Measurements from ENCODE around the gene DOCK3.
"Not testable (repeated sequence)": the region's sequence is repeated elsewhere in the genome, so short reads cannot be mapped to it uniquely, and the experiment has no call there.

DOCK3 gene

DNA sequence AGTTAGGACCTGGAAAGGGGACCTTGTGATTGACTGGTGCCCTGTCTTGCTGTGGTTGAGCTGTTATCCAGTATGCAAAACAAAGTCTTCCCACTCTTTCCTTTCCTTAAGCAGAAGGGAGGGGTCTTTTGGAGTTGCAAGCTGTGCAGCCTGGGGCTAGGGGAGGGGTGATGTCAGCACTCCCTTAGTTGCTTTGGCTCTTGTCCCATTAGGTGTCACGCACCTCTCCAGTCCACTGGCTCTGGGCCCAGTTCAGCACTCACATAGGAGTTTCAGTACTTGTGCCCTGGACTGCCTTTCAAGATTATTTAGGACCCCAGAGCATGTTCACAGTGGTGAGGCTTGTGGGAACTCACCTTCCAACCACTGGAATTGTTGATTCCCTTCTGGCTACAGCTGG is 238.5 kb downstream of the DOCK3 start:
- DNase-seq, result no peak

DNA sequence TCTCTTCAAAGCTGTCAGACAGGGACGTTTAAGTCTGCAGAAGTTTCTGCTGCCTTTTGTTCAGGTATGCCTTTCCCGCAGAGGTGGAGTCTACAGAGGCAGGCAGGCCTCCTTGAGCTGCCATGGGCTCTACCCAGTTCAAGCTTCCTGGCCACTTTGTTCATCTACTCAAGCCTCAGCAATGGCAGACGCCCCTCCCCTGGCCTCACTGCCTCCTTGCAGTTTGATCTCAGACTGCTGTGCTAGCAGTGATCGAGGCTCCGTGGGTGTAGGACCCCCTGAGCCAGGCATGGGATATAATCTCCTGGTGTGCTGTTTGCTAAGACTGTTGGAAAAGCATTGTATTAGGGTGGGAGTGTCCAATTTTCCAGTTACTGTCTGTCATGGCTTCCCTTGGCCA is 247.3 kb downstream of the DOCK3 start:
- not testable (repeated sequence) for DNase-seq

DNA sequence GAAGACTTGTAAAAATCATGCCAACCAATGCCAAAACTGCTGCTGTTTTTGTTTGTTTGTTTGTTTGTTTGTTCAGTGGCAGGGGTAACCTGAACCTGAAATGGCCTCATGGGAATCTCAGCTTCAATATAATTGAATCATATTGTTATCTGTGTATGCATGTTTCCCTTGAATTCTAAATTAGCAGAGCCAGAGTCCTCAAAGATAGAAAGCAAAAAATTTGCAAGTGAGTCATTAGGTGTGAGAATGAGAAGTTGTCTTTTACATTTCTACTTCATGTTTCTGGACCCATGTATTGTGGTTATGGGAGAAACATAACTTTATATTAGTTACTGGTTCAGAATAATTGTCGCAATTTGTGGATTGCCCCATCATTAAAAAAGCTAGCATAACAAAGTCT is 249.2 kb downstream of the DOCK3 start:
- no peak for DNase-seq

DNA sequence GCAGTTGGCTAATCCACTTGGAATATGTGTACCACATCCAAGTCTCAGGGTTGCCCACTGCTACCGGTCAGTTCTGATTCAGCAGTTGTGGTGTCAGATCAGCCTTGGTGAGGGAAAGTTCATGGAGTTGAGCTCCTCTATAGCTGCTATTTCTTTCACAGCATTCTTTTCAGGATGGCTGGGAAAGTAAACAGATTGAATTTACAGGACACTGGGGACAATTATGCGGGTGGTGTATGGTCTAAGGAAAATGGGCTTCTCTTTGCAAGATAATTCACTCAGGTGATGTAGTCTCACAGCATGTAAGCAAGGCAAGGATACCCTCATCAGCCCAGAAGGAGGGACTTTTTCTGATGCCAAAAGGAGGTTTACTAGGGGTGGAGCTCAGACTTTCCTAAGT is 249.9 kb downstream of the DOCK3 start:
- DNase-seq, result no peak

DNA sequence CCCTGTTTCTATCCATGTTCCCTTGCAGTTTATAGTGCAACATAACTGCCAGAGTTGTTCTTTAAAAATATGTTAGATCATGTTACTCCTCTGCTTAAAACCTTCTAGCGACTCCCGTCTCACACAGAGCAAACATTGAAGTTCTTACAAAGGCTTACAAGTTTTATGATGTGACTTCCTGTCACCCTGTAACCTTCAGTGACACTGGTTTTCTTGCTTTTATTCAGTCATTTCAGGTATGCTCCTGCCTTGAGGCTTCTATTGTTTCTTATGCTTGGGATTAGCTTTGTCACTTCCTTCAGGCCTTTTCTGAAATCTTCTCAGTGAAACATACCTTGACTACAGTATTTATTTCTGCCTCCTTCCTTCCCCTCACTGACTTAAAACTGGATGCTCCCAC is 252.1 kb downstream of the DOCK3 start:
- DNase-seq, result no peak

DNA sequence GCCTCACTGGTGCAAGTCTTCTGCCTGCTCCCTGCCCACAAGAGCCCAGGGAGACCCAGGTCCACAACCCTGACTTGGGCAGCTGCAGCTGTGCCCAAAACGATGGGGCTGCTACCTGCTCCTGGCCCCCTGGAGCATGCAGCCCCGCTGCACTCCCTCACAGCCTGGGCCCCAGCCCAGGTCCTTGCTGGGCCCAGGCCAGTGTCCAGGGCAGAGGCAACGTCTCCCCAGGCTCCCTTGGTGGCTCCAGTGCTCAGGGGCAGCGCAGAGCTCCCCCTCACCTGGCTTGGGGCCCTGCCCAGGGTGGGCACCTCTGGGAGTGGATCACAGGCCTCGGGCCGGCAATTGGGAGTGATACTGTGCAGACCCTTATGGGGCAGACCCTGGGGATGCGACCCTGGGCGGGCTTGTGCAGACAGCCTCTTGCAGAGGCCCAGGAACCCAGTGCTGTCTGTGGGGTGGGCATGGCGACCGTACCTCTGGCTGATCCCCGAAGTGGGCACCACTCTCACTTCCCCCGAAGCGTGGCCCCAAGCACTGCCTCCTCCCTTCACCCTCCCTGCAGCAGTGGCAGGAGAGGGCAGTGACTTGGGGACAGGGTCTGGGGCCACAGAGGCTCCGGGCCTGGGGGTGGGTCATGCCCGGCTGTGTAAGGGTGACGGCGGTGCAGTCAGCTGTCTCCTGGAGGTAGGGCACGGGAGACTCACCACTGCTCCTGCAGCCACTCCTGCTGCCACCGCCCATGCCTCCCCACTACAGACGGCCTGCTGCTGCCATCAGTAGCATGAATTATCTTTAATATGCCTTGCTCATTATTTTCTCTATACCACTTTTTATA is 255.9 kb downstream of the DOCK3 start:
- DNase-seq, result no peak

DNA sequence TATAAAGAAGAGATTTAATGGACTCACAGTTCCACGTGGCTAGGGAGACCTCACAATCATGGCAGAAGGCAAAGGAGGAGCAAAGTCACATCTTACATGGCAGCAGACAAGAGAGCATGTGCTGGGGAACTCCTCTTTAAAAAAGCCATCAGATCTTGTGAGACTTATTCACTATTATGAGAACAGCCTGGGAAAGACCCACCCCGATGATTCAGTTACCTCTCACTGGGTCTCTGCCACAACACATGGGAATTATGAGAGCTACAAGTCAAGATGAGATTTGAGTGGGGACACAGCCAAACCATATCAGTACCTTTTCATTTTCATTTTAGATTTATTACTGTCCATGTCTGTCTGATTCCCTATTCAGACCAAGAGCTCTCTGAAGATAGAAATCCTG is 258.2 kb downstream of the DOCK3 start:
- not testable (repeated sequence) for DNase-seq

DNA sequence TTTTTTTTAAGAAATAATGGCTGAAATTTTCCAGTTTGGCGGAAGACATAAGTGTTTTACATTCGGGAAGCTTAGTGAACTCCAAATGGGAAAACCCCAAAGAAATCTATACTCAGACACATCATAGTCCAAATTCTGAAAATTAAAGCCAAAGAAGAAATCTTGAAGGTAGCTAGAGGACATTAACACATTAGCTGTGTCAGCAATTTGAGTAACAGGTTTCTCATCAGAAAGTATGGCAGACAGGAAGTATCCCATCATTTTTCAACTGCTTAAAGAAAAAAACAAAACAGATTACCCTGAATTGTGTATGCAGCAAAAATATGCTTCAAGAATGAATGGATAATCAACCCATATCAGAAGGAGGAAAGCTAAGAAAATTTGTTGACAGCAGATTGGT is 261.7 kb downstream of the DOCK3 start:
- DNase-seq, result no peak

DNA sequence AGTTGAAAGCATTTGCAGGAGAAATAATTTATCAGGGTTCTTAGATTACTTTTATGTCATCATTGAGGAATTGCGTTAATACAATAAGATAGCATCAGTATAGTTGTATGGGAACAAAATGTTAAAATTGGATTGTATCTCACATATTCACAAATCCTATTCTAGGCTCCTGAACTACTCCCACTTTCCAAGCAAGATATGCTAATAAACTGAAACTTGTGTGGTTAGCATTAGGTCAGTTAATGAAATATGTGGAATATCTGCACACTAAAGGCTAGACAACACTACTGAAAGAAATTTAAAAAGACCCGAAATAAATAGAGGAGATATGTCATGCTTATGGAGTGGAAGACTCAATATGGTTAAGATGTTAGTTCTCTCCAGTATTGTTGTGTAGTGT is 272.7 kb downstream of the DOCK3 start:
- DNase-seq, result no peak

DNA sequence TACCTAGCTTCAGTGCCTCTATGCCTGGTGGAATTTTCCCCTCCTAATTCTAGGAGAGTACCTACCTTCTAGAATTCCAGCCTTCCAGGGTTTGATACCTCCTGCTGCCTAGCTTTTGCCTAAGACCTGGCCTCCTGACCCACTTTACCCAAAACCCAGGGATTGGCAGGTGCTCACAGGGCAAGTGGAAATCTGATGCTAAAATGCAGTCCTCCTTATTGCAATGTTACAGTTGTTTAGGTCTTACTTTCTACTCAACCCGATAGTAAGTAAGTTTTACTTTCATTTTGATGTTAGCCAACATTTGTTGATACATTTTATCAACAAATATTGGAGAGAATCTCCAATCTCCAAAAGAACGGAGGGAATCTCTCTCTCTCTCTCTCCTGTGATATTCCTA is 275.9 kb downstream of the DOCK3 start:
- DNase-seq, result peak; percentile 9

DNA sequence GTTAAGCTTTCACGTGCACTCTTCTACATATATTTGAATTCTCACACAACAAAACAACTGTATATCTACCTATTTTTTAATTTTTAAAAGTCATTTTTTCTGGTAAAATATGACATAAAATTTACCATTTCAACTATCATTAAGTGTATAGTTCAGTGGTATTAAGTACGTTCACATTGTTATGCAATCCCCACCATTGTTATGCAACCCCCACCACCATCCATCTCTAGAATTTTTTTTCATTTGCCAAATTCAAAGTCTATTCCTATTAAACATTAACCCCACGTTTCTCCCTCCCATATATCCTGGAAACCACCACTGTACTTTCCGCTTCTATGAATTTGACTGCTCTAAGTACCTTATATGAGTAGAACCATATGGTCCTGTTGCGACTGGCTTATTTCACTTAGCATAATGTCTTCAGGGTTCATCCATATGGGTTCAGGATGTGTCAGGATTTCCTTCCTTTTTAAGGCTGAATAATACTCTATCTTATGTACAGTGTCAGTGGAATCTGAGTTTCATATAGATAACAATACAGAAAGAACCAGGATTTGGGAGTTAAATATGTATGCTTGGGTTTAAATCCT is 279.2 kb downstream of the DOCK3 start:
- DNase-seq, result no peak

DNA sequence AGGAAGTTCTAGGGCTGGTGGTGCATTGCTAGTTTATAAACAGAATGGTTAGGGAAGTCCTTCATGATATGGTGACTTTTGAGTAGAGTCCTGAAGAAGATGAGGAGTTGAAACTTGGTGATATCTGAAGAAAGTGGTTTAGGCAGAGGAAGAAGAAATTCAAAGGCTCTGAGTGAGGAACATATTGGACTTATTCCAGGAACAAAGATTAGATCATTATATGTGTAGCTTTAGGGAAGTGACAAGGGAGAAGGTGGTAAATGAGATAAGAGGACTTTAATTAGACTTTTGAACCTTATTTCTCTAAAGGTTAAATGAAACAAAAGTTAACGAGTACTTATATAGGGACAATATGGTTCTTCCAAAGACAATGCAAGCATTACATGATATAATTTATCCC is 286.7 kb downstream of the DOCK3 start:
- DNase-seq, result peak; percentile 18

DNA sequence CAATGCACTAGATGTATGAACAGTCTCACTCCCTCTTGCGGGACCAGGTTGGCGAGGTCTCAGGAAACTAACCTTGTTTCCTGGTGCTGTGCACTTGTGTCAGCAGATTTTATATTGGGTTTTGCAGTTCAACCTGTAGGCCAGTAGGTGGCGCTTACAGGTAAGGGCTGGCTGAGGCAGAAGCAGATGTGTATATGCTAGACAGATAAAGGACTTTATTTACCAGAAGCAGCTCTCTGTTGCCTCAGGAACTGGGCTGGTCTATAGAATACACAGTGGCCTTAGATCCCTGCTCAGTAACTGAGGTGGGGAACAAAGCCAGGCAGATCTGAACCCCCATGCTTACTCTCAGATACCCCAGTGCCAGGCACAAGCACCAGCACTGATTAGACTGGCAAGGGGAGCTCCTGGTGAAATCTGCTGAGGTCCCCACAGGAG is 296.8 kb downstream of the DOCK3 start:
- DNase-seq, result peak; percentile 66

DNA sequence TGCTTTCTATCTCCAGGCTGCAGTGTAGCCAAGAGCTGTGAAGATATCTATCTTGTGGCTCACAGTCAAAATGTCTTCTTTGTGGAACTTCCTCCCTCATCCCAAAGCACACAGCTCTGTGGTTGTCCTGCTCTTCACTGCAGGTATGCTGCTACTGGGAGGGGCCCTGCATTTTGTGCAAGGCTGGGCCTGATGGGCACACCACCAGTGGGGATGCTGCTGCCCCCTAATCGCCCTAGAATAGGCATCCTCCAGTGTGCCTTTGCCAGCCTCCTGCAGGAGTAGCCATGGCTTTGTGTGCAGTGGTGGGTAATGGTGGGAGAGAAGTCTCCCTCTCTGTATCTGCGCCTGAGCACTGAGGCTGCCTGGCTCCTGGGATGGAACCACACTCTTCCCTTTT is 297.3 kb downstream of the DOCK3 start:
- DNase-seq, result no peak

DNA sequence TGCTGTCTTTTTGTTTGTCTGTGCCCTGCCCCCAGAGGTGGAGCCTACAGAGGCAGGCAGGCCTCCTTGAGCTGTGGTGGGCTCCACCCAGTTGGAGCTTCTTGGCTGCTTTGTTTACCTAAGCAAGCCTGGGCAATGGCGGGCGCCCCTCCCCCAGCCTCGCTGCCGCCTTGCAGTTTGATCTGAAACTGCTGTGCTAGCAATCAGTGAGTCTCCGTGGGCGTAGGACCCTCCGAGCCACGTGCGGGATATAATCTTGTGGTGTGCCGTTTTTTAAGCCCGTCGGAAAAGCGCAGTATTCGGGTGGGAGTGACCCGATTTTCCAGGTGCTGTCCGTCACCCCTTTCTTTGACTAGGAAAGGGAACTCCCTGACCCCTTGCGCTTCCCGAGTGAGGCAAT is 303.9 kb downstream of the DOCK3 start:
- DNase-seq, result not testable (repeated sequence)

DNA sequence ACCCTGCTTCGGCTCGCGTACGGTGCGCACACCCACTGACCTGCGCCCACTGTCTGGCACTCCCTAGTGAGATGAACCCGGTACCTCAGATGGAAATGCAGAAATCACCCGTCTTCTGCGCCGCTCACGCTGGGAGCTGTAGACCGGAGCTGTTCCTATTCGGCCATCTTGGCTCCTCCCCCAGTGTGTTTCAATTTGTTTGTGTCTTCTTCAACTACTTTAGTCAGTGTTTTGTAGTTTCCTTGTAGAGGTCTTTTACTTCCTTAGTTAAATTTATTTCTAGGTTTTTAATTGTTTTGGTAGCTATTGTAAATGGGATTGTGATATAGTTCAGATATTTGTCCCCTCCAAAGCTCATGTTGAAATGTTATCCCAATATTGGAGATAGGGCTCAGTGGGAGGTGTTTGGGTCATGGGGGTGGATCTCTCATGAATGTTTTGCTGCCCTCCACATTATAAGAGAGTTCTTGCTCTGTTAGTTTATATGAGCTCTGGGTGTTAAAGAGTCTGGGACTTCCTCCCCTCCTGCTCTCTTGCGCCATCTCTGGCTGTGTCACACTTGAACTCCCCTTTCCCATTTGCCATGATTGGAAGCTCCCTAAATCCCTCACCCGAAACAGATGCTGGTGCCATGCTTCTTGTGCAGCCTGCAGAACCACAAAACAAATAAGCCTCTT is 304.4 kb downstream of the DOCK3 start:
- DNase-seq, result peak; percentile 5

DNA sequence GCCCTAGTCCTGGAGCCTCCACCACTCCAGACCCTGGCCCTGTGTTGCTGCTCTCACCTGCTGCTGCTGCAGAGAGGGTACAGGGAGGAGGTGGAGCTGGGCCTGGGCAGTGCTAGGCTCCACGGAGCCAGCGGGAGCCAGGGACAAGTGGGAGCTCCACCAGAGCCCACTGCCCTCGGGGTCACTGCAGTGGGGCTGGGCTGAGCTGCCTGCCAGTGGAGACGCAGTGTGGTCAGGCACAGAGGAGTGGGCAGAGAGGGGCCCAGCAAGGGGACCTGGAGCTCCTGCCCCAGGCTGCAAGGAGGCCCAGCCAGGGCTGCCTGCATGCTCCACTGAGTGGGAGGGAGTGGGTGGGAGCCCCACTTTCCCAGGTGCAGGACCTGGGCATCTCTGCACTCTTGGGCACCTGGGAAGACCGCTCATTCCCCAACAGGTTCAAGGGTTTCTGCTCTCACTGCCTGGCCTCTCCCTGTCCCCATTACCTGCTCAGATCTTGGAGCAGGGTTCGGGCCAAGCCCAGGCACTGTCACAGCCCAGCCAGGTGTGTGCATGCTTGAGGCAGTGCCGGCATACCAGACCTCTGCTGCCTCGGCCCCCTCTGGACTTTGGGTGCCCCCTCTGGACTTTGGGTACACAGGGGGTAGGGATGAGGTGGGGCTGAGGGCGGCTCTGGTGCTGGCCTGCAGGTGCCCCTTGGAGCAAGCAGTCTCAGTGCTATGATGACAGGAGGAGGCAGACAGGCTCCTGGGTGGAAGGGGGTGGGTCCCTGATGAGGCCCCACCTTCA is 308.0 kb downstream of the DOCK3 start:
- no peak for DNase-seq

DNA sequence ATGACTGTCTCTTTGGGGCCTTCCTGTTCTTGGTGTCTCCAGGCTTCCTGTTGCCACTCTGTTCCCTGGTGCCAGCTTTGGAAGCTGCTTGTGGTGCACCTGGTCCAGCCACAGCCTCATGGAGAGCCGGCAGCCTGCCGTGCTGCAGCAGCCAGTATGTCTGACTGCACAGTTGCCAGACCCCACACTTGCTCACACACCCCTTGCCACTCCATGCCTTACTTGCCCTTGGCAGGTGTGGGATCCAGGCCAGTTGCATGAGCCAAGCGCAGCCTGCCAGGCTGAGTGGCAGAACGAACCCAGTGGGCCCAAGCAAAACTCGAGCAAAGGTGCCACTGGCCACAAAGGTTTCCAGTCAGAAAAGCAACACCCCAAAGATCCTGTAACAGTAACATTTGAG is 309.2 kb downstream of the DOCK3 start:
- DNase-seq, result no peak

DNA sequence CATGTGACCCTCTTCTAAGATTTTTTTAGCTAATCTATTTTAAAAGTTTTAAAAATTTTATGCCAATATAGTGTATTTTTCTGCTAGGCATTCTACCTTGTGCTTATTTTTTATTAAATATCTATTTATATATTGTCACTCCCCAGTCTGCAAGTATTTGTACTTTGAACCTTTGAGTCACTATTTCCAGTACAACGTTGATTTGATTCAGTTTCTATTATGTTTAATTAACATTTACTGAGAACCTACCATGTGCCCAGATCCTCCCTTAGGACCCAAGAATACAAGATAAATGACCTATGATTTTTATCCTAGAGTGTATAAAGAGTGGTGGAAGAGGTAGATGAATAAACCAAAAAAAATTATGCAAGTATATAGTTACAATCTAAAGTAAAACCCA is 311.2 kb downstream of the DOCK3 start:
- no peak for DNase-seq

DNA sequence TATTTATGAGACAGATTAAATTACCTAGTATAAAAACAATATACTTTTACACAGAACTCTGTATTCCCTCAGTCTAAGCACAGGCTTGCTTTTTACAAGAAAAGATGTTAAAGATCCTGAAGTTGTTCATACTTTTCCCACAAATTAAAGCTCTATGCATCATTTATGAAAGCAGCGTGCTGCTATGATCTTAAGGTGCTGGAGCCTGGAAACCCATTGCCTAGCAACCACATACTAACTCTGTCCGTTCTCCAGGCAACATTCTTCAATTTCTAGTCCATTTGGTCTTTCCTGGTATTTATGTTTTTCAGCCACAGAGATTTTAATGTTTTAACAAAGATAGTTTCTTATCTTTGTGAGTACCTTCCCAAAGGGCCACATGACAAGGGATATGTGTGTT is 312.0 kb downstream of the DOCK3 start:
- no peak for DNase-seq

DNA sequence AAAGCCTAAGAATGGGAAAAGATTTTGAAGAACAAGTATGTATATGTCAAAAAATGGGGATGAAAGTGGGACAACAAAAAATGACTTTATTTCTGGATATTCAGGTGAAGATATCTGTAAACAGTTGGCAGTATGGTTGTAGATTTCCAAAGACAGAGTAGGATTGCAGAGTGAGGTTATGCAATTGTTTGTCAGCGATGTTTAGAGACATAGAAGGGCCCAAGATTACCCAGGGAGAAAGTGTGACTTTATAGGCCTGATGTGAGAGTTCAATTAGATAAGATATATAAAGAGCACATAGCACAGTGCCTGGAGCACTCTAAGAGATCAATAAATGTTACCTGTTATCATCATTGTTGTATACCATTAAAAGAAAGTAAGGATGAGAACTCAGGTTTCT is 319.8 kb downstream of the DOCK3 start:
- DNase-seq, result no peak

DNA sequence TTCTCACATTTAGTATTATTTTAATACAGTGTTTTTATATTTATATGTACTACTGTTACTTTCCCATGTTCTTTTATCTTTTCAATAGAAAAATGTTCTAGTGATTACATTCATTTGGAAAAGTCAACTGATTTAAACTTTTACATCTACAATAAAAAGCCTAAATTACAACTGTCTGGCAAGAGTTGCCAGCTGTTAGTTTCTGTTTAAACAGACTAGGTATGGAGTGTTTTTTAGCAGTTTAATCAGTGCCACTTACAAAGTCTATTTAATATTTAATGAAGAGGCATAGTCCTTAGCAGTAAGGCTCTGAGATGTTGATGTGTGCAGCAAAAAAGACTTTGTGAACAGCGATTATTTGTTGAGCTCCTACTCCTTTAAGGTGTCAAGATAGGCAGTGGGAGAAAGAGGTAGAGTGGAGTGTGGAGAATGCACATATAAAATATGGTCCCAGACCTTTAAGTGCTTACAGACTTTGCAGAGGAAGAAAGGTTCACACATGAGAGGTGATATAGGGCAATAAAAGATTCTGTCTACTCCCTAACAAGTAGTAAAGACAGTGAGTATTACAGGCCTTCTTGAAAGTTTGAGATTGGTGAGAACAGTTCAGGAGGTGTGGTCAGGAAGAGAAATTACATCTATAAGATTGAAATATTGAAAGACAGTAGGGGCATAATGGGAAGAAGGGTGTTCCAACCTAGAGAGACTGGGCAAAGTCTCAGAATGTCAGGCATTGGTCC is 320.5 kb downstream of the DOCK3 start:
- no peak for DNase-seq

DNA sequence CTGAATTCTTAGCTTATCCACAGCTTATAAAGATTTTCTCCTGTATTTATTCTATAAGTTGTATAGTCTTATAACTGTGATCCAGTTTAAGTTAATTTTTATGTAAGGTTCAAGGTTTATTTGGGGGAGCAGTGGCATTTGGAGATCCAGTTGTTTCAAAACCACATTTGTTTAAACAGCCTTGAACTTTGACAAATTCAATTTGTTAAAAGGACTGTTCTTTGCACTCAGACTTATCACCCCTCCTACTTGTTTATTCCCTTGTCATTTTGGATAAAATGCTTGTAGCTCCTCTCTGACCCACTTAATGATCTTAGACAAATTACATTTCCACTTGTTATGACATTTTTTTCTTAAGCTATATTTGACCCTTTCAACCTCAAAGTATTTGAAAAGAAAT is 327.8 kb downstream of the DOCK3 start:
- DNase-seq, result no peak

All from suppressor macrophage treated with lipopolysaccharide for 4 hours (primary cell).